Stimulated activated CD4-positive, alpha-beta T cell treated with anti-CD3 and anti-CD28 coated beads, Interleukin-1b, Interleukin-23, amount 100 ng/mL, for 1 hour (primary cell): Measurements from ENCODE around the gene MTOR.

Experiments used
- DNase-seq, 2 donors: peaks; one replicate each; pipeline ENCODE4 v3.0.0-alpha.2; 2020; ENCODE audit warnings: low read depth in 2 of 2

Gene MTOR

DNA sequence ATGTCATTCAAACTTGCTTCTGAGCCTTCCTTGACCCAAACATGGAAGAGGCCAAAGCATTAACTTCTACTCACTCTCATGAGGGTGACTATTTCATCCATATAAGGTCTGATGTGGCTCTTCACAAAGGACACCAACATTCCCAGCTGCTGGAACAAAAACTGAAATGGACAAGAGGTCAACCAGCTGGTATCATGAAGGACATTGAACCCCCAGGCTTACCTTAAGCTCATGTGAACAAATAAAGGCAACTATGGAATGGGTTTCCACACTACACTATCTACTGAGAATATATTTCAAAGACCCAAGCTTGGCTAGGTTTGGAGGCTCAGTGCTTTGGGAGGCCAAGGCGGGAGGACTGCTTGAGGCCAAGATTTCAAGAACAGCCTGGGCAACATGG lies 46.3 kb downstream of the MTOR start:
- DNase-seq = no peak

DNA sequence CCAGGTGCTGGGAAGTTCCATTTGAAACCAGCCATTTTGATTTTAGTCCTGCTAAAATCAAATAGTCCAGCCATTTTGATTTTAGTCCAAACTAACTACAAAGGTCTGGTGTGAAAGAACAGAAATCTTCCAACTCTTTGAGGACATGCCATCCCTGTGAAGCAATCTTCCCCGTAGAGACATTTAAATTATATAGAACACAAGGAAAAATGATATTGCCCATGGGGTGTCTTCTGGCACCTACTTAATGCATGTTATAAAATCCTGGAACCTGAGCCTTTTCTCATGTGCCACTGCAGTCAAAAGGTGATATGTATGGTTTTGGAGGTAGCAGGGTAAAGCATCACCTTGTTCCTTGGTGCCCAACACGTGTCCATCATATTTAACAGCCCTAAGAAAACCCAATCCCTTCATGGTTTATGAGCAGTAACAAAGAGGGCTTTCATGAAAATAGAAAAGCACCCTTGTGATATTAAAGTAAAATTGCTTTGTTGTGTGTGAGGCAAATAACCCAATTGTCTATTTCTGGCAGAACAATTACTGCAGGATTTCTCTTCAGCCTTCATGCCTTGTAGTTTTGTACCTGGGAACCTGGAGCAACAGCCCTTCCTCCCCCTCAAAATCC lies 46.9 kb downstream of the MTOR start:
- no peak for DNase-seq

DNA sequence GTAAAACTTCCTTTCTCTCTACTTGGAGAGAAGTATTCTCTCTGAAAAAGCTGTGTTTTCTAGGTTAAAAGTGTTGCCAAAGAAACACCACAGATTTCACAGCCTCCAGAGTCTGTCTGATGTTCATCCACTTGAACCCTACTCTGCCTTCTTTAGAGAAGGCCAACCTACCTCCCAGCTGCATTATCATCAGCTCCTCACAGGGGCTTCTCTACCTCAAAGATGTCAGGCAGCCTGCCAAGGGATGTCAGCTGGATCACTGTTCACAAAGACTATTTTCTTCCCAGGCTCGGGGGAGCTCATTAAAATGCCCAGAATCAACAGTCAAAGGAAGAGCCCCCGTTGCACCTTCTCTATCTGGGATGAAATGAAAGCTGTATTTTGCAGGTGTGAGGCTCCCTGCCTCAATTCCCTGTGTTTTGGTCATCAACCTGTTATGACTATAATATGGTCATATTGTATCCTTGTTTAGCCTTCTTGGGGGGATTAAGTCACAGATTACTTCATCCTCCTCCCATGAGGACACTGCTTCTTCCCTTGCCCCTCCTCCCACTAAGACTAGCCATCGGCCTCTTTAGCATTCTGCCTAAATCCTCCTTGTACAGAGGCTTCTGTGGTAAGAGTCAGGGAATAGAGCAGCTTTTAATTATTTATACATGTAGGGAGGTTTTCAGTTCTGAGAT lies 47.5 kb downstream of the MTOR start:
- no peak for DNase-seq

DNA sequence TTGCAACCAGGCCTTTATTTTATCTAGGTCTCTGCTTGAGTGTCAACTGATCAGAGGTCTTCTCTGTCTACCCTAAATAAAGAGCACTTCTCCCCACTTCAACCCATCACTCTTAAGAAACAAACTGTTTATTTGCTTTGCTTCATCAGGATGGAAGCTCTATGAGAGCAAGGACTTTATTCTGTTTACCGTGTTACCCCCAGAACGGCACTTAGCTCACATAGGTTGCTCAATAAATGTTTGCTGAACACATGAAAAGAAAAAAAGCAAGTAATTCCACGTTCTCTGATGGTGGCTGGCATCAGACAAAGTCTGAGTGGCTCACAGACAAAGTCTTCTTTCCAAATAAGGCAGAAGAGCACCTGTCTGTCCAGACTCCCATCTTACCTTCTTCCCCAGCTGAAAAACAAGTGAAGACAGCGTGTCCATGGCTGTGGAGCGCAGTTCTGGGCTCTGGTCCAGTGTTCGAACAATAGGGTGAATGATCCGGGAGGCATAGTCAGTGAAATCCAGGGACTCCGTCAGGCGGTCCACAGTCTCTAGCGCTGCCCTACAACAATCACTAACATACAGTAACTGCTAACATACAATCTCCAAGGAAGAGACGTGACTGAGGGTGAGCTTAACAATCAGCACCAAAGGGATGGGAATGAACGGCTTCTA lies 50.3 kb downstream of the MTOR start:
- DNase-seq = no peak

DNA sequence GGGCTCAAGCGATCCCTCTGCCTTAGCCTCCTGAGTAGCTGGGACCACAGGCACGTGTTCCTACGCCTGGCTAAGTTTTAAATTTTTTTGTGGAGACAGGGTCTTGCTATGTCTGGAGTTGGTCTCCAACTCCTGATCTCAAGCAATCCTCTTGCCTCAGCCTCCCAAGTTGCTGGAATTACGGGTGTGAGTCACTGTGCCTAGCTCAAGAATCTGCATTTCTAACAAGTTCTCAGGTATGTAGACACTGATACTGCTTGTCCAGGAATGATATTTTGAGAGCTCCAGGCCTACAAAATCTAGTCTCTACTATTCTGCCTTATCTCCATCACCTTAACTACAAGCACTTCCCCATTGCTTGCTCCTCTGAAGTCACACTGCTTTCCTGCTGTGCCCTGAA lies 50.9 kb downstream of the MTOR start:
- DNase-seq = no peak

DNA sequence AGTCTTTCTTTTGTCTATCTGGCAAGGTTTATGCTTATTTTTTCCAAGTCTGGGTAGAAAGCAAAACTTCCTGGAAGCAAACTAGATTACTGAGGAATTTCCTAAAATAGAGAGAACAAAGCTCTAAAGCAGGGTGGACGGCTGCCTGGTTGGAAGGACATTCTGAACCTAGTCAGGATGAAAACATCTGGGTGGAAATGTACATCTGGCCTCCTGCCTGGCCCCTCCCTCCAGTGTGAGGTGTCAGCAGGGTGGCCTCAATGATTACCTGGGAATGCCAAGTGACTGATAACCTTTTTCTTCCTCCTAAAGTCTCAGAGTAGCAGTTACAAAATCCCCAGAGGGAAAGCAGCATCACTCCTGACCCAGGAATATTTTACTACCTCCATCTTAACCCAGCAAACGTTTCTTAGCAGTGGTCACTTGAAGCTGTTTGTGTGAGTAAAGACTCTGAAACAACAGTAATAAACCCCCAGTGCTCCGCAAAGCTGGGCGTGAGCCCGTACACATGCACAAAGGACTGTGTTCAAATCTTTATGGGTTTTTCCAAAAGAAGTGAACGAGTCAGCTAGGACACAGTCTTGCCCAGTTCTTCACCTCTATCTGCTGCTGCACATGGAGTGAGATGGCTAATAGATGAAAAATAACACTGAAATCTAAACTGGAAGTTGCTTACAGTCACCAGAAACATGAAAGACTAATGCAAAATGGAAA lies 54.3 kb downstream of the MTOR start:
- DNase-seq = no peak

DNA sequence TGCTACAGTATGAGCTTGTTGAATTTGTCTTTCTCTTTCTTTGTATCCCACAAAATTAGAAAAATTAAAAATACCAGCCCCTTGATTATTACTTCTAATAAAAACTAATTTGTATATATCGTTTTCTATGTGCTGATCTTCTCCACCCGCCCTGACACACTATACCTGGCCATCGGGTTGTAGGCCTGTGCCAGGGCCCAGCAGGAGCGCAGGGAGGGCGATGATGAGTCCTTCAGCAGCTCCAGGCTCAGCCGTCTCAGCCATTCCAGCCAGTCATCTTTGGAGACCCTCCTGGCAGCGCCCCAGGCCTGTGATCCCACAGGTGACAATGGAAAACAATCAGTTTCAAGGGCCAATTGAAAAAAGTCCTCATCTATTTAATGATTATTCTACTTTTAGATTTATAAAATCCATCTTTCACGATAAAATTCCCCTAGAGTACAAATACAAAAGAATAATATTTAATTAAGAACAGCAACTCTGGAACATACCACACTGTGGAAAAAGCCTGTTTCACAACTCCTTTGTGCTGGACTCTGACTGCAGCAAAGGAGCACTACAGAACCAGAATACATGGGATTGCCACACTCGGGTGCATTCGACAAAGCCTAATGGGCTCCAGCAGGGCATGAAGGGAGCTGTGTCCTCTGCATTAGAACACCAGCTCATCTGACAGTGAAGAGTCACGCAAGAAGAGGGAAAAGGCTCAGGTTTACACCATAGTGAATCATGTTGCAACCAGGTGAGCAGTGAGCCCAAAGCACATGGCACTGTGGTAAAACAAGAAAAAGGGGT lies 57.8 kb downstream of the MTOR start:
- DNase-seq = no peak

DNA sequence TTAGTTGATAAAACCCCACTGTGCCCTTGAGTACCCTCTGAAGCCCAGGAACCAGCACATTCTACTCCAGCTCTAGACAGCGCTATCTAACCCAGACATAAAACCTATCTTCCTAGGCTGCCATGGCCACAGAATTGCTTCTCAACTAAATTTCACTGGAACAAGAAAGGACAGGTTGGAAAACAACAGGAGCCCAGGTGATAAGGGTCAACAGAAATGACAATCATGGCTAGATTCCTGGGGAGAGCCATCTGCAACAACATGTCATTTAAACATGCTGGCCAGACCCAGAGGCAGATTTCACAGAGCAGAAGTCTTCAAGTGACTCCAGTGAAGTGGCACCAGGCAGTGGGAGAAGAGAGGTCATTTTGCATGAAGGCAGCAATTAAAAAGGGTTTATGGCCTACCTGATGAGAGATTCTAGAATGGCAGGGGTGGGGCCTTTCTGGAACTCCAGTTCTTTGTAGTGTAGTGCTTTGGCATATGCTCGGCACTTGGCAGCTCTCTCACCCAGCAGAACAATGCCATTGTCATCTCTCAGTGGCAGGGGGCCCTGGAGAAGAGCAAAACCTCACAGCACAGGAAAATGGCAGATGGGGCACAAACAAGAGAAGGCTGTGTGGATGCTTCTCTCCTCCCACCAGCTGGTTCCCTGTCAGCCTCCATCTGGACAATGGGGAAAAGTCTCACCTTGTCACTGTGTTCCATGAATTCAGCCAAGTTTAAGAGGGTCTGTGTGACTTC lies 63.3 kb downstream of the MTOR start:
- DNase-seq = no peak

DNA sequence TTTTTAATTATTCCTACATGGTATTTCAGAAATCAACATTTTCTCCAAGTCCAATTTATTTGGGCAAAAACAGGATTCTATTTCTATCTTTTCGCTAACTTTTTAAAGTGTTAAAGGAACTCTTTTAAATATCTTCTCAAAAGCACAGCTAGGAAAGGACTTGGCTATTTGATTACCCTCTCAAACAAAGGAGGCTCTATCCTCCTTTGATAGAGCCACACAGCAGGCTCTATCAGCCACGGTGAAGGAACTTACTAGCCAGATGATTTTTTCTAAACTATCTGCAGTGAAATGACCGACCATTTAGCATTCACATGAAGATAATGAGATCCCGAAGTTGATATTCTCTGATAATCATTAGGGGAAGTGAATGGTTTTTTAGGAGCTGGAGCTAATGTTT lies 64.1 kb downstream of the MTOR start:
- DNase-seq = no peak

DNA sequence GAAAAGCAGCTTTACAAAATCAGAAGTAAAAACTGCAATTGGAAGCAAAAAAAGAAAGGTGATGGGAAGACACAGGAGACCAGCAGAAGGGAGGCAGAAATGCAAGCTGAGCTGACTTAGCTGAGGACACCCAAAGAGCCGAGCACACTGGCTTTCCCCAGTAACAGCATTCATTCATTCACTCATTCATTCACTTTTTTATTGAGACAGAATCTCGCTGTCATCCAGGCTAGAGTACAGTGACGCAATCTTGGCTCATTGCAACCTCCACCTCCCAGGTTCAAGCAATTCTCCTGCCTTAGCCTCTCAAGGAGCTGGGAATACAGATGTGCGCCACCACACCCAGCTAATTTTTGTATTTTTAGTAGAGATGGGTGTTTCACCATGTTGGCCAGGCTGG lies 65.0 kb downstream of the MTOR start:
- DNase-seq = no peak

DNA sequence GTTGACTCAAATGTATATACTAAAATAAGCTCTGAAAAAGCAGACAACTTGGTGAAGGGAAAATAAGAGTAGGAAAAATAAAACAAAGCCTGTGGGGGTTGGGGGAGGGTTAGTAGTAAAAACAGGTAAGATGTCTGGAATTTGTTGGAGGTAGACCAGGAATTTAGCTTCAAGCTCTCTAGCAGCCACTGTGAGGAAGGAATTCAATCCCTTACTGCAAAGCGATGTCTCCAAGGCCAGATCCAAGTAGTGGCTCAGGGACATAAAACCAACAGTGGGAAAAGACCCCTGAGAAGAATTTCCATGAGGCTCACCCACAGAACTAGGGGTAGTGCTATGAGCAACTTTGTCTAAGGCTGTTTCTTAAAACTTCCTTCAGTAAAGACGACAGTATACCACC lies 65.4 kb downstream of the MTOR start:
- DNase-seq = no peak

DNA sequence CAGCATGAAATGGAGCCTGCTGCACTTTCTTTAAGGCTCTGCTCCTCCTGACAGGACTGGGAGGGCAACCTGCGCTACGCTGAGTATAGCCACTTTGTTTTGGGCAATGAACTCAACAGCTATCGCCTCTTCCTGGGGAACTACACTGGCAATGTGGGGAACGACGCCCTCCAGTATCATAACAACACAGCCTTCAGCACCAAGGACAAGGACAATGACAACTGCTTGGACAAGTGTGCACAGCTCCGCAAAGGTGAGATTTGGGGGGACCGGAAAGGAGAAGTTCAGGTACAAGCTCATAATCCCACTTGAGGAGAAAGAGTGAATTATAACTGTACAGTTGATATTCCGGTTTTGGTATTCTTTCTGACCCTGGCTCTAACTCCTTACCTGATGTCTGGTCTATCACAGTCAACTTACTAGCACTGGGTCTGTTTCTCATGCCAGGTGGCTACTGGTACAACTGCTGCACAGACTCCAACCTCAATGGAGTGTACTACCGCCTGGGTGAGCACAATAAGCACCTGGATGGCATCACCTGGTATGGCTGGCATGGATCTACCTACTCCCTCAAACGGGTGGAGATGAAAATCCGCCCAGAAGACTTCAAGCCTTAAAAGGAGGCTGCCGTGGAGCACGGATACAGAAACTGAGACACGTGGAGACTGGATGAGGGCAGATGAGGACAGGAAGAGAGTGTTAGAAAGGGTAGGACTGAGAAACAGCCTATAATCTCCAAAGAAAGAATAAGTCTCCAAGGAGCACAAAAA lies 67.8 kb downstream of the MTOR start:
- no peak for DNase-seq

DNA sequence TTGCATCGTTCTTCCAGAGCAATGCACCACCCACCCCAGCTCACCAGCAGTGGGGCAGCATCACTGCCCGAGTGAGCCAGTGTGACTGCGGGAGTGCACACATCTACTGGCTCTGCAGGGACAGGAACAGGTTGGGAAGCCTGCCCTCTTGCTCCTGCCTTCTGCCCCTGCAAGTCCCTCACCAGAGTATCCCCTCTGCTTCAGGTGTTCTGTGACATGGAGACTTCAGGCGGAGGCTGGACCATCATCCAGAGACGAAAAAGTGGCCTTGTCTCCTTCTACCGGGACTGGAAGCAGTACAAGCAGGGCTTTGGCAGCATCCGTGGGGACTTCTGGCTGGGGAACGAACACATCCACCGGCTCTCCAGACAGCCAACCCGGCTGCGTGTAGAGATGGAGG lies 69.0 kb downstream of the MTOR start:
- DNase-seq = no peak

DNA sequence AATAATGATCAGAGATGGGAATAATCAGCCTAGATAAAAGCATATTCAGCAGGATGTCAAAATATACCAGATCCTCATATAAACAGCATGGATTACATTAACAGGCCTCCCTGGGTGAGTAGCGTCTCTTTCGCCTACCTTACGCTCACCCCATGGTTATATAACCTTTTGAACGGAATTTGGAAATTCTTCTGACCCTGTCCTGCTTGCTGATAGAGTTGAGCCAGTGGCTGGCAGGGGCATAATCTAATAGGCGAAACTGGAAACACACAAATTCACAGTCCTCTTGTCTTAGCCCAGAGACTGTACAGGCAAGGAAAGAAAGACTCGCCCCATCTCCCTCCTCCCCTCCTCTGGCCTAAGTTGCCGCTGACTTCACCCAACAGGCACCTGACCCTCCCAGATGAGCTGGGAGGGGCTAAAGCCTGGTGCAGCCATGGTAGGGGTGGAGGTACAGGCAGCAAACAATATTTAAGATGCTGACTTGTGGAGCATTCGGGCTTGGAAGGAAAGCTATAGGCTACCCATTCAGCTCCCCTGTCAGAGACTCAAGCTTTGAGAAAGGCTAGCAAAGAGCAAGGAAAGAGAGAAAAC lies 73.4 kb downstream of the MTOR start, which contains the start of gene ANGPTL7:
TSS of gene ANGPTL7 (plus strand) at position 498 of the 594 bp plus-strand sequence. CDS start 225 bp downstream, outside the sequence.
- DNase-seq = no peak

DNA sequence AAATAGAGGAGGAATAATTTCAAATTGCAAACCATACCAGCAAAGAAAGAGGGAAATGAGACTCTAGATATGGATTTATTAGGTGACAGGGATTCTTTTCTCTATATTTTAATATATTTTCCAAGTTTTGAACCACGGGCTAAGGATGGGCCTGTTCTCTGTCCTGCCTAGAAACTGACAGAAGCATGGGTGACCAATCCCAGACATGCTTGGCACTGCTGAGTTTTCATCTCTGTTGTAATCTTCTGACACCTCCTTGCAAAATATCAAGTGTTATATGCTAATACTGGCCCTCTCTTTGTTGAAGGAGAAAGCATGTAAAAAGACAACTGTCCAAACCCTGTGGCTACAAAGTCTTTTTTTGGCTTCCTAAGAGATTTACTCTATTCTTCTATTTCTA lies 74.0 kb downstream of the MTOR start:
- DNase-seq = no peak

DNA sequence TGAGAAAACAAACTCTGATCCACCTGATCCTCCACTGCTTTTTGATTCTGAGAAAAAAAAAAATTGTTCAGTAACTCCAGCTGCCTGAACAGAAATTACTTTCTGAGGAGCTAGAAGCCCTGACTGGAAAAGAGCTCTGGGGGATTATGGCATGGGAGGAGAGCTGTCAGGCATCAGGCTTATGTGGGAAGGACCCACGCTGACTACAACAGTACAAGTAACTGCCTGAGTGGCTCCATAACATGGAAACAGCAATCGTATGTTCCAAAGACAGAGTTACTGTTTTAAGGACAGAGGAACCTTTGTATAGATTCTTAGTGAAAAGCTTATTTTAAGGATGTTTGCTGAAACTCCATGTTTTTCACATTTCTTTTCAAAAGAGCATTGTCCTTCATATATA lies 74.4 kb downstream of the MTOR start:
- DNase-seq = no peak

DNA sequence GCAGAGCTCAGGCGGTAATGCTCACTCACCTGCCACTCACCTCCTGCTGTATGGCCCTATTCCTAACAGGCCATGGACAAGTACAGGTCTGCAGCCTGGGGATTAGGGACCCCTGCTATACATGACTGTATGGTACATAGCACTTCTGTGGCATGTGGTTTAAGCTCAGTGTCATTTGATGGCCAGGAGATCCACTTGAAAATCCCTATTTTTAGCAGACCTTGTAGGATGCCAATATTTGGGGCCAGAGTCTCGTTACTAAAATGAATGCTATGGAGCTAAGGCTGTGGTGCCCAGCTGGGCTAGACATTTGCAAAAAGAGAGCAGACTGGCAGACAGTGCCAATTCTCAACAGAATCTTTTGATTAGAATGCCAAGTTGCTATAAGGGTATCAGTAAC lies 74.9 kb downstream of the MTOR start:
- DNase-seq = no peak

DNA sequence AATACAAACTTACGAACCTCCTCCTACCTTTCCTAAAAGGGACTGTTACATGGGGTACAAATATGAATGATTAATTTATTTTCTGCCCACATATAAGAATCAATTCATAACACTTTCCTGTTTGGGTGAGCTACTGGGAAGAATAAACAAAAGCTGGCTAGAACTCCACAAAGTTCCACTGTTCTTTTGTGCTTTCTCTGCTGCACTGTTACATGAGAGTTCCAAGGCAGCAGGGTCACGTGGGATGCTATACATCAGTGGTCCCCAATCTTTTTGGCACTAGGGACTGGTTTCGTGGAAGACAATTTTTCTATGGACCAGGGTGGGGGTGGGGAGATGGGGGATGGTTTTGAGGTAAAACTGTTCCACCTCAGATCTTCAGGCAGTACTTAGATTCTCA lies 75.4 kb downstream of the MTOR start:
- no peak for DNase-seq

DNA sequence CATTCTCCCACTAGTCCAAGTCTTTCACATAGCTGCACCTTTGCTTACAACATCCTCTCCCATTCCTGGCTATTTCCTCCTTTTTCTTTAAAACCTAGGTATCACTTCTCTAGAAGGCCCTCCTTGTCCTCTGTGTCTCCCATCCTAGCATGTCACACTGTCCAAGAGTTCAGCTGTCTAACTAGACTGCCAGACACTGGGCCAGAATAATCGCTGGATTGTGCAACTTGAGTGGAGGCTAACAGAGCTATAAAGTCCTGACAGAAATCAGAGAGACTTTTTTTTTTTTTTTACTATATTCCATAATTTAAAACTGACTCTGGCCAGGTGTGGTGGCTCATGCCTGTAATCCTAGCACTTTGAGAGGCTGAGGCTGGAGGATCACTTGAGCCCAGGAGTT lies 77.4 kb downstream of the MTOR start:
- DNase-seq = no peak

DNA sequence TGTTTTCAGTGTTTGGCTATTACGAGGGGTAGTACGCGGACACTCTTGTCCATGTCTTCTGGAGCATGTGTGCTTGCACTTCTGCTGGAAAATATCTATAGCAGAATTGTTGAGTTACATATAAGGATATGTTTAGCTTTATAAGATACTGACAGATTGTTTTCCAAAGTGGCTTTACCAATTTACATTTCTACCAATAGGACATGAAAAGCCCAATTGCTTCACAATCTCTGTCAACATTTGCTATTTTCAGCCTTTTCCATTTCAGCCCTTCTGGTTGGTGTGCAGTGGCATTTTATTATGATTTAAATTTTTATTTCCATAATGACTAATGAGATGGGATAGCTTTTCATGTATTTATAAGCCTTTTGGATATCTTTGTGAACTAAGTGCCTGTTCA lies 79.5 kb downstream of the MTOR start:
- no peak for DNase-seq
